HG03442 (cell line): ENCODE measurements around the gene NFATC1.

Experiments
- ATAC-seq: cut with Tn5 transposase; IDR thresholded peaks from one replicate; pipeline ENCODE4 v1.9.1; 2021; ENCODE audit warnings: mild to moderate bottlenecking, moderate library complexity; ENCODE audit not compliant: unreplicated experiment

NFATC1 gene

GRCh38 chr18:79516441-79516931, 120.8 kb downstream of the NFATC1 start:
- no peak for ATAC-seq

GRCh38 chr18:79517341-79517740, 121.6 kb downstream of the NFATC1 start:
- no peak for ATAC-seq

DNA sequence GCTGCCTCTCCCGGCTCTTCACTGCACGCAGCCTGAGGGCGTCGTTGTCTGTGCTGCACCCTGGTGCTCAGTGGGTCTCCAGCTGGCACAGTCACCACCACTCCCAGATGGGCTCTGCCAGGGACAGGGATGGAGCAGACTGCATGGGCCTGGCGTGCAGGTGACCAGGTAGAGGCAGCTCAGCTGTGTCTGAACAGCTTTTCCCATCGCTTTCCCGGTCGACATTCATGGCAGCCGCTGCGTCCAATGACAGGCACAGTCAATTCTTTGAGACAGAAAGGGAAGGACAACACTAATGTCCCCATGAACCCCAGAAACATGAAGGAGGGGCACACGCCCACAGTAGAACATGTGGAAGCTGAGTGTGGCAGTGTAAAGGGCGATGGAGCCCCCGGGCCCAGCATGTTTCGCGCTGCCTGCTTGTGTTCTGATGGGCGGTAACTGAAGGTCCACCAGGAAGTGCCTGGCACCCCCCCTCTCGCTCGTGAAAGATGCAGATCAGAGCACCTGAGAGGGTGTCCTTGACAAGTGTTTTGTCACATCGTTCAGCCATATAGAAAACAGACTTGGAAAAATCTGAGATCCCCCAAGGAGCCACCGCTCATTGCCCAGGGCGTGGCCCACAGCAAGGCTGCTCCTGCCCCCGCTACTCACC, 122.4 kb downstream of the NFATC1 start:
- ATAC-seq, result no peak

GRCh38 chr18:79518683-79519128, 123.0 kb downstream of the NFATC1 start:
- no peak for ATAC-seq

GRCh38 chr18:79519751-79520477, 124.2 kb downstream of the NFATC1 start:
- no peak for ATAC-seq

GRCh38 chr18:79520478-79521390, 125.0 kb downstream of the NFATC1 start:
- no peak for ATAC-seq

GRCh38 chr18:79521416-79522205, 125.9 kb downstream of the NFATC1 start:
- ATAC-seq, result no peak

- no peak for ATAC-seq
Observed at GRCh38 chr18:79522451-79523205, 126.9 kb downstream of the NFATC1 start.

- ATAC-seq, result peak; percentile 35
Observed at GRCh38 chr18:79523206-79523735, 127.5 kb downstream of the NFATC1 start.

GRCh38 chr18:79523736-79524180, 128.0 kb downstream of the NFATC1 start:
- peak; percentile 69 for ATAC-seq

DNA sequence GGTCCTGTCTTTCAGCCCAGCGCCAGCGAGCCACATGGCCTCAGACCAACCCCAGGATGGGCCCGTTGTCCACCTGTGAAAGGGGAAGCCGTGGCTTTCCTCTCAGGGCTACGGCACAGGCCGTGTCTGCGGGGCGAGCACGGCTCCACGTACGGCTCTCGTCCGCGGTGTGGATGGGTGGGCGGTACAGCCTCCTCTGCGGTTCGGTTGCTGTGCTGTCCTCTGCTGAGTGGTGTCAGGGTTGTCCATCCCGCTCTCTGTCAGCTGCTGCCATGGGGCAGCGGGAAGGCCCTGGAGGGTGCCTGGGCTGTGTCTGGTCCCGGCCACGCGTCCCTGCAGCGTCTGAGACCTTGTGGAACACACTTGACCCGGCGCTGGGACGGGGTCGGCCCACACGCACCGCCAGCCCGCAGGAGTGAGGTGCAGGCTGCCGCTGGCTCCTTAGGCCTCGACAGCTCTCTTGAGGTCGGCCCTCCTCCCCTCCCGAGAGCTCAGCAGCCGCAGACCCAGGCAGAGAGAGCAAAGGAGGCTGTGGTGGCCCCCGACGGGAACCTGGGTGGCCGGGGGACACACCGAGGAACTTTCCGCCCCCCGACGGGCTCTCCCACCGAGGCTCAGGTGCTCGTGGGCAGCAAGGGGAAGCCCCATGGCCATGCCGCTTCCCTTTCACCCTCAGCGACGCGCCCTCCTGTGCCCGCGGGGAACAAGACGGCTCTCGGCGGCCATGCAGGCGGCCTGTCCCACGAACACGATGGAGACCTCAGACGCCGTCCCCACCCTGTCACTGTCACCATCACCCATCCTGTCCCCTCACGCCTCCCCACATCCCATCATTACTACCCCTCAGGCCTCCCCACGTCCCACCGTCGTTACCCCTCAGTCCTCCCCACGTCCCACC, 128.7 kb downstream of the NFATC1 start:
- peak; percentile 27 for ATAC-seq

DNA sequence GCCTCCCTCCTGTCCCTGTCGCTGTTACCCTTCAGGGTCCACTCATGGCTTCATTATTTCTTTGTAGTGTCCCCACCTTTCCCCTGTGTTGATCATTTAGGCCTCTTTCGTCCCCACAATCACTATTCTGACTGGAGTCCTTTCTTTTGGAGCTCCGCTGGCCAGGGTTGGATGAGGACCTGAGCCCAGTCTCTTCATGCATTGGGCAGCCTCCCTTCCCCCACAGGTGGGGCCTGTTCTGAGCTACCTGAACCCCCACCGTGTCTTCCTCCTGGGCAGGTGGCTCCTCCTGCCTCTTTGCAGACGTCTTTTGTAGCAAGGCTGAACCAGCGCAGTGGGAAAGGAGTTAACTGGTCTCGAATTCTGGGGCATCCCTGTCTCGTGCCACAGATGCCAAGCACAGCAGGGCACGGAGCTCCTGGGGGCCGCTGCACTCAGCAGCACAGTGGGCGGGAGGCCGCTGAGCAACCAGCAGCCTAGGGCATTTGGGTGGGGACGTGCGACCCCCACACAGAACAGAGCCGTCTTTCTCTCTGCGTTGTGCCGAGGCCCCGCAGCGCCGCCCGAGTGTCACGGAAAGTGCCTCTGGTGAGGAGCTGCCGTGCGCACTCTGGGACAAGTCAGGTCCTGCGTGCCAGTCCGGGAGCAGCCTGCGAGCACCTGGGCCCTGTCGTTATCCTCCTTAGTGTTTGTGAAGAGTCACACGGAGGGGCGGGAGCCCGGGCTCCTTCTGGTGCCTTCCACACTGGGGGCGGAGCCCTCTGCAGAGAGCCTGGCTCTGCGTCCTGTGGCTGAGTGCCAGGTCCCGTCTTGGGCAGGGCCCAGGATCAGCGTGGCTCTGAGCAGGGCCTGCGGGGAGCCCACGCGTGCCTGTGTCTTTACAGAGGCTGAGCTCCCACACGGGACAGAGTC, 130.1 kb downstream of the NFATC1 start:
- ATAC-seq, result no peak

DNA sequence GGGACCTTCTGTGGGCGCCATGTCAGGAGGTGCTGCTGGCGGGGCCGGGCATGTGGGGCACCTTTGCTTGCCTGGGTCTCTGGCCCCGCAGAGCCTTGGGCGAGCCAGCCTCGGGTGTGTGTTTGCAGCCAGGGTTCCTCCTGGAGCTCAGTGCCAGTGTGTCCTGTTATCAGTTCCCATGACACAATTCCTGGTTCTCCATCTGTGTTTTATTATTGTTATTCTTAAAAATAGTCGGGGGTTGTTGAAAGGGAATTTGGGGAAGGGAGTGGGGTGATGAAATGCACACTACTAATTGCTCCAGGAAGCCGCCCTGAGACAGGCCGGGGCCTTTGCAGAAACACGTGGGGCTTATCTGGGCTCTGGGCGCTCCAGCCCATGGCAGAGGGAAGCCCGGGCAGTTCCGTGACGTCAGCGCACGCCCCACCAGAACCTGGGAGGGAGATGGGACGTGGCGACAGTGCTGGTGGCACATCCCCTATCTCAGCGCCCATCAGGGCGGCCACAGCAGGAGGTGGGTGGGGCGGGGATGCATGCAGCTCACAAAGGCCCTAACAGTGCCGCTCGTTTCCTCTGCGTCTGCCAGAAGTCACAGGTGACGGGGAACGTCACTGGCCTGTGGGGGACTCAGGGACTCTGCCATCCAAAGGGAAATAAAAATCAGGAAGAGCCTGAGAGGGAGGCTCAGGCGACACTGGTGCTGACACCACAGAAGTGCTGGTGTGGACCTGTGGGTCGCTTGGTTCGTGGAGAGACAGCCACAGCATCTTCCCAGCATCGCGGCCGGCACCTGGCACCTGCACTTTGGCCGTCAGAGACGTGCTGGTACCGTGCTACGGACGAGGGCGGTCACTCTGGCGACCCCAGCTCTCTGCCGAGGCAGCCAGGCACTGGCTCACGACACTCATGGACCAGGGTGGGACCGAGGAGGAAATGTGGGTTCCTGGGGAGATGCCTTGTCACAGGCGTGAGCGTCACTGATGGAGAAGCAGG, 131.0 kb downstream of the NFATC1 start:
- no peak for ATAC-seq

- no peak for ATAC-seq
Observed at GRCh38 chr18:79527656-79528315, 132.1 kb downstream of the NFATC1 start.

- ATAC-seq, result no peak
Observed at GRCh38 chr18:79528316-79528695, 132.6 kb downstream of the NFATC1 start.

DNA sequence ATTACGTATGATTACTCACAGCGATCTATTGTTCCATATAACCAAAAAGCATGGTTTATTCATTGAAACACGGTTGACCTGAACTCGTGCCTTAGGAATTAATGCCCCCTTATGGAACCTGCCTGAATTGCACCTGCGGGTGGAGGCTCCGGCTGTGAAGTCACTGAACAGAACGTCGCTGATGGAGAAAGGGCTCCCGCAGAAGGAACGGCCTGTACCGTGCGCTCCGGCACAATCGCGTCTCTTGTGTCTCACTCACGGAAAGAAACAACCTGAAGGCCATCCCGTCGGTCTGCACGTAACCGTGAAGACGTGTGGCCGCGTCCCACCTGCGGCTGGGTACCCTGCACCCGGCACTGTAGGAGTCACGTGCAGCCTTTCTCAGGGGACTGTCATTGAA, 133.1 kb downstream of the NFATC1 start:
- ATAC-seq, result no peak
